Activated CD8-positive, alpha-beta memory T cell treated with anti-CD3 and anti-CD28 coated beads, Interleukin-2, amount 50 U/mL, for 1 hour (primary cell): Measurements from ENCODE around the gene ERAP2.
"Not testable (repeated sequence)": the region's sequence is repeated elsewhere in the genome, so short reads cannot be mapped to it uniquely, and the experiment has no call there.

ENCODE experiments used
- DNase-seq: peaks from one replicate; pipeline ENCODE4 v3.0.0-alpha.2; 2020; ENCODE audit errors: extremely low read depth

The ERAP2 gene

DNA sequence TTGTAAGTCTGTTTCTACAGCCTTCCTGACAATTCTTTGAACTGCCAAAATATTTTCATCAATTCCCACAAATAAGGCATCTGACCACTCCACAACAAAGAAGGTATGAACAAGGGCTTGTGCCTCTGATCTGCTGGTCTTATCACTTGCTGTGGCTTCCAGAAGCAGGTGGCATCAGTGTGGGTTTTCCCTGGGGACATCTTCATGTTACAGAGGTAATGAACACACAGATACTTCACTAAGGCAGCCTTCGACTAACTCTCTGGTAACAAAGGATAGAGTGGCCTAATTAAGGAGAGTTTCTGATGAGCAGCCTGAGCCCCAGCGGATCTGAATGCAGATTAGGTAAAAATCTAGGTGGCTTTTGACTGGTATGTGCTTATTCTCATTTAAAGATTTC is 15.2 kb upstream of the ERAP2 start:
- no peak for DNase-seq

DNA sequence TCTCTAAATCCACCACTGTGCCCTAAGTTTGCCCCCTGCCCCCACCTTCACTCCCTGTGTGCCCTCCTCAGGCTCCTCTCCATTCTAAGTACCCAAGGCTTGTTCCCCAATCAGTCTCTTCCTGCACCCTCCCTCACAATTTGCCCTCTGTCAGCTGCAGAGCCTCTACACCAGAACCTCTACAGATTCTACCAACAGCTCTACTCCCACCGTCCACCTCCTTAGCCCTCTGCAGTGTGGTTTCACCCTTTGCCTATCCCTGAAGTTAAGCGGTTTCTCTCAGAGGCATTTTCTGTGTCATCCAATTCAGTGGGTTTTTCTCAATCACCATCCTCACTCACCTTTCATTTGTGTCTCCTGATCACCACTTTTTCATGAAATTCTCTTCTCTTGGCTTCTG is 13.2 kb upstream of the ERAP2 start:
- no peak for DNase-seq

DNA sequence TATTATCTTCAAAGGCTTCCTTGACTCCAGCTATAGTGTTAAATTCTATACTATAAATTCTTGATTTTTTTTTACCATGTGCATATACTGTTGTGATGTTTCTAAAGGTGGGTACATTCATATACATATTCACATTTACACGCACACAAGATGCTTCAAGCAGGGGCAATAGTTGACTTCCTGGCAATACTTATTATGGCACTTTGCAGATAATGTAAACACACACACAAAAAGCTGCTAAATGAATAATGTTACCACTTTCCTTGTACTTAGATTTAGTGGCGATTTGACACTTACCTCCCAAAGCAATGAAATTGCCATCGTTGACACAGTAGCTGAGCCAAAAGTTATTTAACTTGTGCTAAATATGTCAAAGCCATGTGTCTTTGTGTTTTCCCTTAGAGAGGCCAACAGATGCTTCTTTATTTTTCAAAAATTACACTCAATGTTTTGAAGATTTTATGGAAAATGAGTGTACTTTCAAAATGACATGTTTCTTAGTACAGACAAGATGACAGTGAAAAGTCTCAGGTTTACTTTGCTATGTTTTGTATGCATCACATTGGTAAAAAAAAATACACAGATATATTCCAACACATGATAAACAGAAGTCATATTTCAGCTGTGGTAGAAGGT is 12.2 kb upstream of the ERAP2 start:
- DNase-seq: no peak

DNA sequence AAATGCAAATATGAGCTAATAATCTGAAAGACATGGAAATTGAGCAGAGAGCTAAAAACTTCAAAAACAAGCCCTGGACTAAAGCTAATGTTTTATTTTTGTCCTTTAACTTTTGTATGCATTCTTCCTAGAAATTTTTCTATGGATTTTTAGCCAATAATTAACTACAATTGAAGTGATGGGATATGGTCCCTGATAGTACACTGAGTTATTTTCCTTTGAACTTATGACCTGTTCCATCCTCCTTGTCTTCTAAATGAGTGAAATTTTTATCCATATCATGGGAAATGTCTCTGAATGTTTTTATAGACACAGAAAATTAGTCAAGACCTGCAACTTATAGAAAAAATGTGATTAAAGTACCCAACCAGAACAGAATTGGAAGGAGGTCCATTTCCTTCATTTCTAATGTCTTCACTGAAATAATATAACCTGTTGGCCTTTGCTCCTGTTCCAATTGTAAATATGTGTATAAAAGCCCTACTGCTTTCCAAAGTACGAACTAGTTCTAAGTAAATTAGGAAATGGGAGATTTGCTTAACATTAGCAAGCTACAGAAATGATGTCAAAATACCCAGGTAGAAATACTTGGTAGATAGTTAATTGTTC is 11.3 kb upstream of the ERAP2 start:
- DNase-seq: no peak

DNA sequence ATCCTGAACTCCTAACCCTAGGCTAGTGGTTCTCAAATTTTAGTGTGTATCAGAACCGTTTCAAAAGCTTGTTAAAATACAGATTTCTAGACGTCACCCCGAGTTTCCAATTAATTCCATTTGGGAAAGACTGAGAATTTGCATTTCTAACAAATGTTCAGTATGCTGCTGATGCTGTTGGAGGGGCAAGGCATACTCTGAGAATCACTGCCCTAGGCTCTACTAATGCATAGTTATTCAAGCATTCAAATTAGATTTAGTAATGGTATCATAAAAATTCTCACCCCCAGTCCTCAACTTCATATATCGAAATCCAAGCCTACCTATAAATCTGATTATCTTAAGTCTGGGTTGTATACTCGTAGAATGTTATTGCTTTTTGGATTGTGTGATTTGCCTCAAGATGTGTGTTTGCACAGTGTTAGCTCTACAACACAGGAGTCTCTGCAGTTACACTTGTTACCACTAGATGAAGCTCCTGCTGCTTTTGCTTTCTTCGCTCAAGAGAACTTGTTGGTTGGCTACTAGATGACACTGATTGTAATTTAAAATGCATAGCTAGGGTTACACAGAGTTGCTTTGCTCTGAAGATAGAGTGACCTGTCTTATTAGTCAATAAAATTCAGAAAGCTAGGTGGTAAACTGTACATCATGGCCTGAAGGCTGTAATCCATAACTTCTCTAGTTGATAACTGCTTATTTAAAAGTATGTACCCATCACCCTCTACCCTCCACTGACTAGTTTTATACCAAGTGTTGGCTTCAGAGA is 7.5 kb upstream of the ERAP2 start:
- DNase-seq: no peak

DNA sequence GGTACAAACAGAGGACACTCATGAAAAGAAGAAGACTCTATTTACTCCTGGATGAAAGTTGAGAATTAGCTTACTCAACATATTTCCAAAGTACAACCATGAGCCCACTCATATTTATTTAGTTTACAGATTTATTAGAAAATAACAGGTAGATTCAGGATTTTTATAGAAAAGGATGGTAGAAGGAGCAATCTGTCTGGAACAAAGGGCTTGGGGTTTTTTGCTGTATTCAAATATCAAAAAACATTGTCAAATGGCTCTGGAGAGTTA is 7.0 kb upstream of the ERAP2 start:
- no peak for DNase-seq

DNA sequence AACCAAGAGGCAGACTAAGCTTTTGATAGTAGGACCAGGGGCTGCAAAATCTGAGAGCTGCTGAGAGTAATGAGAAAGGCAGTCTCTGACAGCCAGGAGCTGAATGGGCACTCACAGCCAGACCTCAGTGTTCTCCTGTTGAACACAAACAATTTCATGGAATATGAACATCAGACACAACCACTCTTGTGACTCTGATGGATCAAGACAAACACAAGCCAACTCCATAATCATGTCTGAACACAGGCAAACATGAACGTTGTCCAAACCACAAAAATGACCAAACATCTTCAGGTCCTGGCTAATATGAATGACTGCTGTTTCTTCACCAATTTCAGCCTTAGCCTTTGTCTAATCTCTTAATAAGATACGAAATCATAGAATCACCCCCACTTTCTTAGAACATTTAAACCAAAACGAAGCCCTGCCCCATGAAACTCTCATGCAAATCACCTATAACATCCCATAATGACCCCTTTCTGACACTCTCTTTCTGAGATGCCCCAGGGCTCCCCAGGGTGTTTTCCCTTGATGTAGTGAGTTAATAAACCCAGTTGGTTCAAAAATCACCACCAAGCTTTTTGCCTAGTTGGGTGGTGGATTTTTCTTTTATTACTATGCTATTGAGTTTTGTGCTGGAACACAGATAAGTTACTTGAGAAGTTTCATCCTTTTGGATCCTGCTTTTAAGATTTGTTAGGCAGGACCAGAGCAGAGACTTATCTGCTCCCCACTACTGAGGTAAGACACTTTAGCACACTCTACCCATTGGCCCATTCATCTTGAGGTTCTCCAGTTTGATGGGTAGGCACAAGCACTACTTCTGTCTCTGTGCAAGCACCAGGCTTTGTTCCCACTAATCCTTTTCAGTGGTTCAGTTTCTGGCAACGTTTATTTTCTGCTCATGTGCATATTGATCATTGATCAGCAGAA is 5.9 kb upstream of the ERAP2 start:
- no peak for DNase-seq

DNA sequence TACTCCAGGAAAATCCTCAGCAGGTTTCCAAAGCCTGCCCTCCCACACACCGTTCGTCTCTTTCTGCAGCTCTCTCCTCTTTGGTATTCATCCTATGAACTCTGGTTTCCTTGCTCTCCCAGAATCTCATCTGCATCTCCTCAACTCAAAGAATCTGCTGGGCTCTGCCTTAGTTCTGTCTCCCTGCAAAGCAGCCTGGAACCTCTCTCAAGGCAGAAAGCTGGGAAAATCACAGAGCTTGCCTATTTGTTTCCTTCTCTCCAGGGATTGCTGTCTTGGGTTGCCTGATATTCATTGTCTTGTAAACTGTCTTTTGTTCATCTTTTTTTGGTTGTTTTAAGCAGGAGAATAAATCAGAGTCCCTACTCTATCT is 5.3 kb upstream of the ERAP2 start:
- DNase-seq: no peak

DNA sequence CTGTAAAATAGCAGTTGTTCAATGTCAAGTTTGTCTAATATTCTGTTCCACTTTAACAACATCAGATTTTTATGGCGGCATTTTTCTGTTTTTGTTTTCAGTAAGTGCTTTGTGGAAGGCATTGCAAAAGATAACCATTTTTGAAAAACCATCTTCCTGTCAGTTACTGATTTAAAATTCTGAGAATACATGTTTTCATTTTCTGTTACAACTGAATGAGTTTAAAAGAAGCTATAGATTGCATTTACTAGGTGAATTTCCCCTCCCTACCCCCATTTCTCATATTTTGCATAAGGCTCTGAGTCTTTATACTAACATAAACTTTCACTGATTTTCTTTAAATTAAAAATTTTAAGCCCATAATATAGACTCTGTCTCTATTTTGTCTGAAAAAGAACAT is 4.6 kb upstream of the ERAP2 start:
- no peak for DNase-seq

DNA sequence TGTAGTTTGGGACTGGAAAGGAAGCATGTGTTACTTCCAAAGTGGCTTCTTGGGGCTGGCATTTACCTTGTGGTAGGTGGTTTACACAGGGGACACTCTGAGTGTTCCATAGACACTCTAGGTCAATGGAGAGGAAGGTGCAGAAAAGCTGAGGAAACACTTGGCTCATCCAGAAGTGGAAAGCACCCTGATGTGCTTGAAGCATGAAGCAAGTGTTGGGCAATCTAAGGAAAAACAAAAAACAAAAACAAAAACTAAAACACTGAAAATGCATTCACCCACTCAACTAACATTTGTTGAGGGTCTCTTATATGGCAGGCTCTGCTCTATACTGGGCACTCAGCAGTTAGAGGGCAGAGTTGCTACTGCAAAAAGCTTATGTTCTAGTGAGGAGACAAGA is 2.9 kb upstream of the ERAP2 start:
- no peak for DNase-seq

DNA sequence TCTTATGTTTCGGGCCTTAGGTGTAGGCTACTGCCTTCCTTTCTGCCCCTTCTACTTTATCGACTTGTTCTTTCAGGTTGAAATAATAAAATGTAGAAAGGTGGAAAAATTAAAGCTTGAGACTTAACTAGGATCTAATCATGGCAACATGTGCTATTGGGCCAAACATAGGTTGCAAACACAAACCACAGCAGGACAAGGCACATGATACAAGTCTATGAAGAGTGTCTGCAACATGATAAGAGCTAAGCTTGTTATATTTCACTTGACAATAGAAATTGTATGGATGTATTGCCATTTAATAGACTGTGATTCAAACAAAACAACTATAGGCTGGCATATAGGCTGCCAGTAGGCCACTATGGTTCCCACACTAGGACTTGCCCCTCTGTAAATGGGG is 1.7 kb upstream of the ERAP2 start:
- no peak for DNase-seq

DNA sequence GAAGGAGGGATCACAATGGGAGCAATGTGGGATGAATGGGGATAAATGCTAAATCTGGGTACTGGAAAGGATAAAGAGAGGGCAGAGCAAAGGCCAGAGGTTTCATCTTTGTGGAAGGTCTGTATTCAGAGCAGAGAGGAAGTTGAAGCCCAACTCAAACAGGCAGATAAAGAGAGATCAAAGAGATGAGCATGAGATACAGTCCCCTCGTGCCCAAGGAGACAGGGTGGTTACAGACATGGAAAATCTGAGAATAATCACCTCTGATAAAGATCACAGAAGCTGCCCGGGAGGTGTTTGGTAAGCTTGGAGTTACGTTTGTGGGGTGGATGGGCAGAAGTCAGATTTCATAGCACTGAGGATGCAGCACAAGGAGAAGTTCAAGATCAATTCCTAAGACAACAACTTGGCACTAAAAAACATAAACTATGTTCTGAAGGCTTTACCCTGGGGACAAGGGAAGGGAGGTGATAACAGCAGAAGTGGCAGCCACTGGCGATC is 459 bp upstream of the ERAP2 start:
- peak; percentile 29 for DNase-seq

DNA sequence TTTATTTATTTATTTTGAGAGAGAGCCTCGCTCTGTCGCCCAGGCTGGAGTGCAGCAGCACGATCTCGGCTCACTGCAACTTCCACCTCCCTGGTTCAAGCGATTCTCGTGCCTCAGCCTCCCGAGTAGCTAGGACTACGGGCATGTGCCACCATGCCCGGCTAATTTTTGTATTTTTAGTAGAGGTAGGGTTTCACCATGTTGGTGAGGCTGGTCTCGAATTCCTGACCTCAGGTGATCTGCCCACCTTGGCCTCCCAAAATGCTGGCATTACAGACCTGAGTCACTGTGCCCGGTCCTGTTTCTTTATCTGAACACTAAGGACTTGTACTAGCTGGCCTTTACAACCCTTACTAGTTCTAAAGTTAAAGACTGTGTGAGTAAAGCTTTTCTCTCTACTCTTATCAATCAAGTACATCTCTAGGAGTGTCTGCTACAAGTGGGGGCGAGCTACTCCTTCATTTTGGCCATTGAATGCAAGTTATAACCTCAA is 723 bp downstream of the ERAP2 start:
- not testable (repeated sequence) for DNase-seq

DNA sequence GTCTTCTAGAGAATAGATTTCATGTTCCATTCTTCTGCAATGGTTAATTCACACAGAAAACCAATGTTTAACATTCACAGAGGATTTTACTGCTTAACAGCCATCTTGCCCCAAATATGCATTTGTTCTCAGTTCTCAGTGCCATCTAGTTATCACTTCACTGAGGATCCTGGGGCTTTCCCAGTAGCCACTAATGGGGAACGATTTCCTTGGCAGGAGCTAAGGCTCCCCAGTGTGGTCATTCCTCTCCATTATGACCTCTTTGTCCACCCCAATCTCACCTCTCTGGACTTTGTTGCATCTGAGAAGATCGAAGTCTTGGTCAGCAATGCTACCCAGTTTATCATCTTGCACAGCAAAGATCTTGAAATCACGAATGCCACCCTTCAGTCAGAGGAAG is 3.4 kb downstream of the ERAP2 start:
- no peak for DNase-seq

DNA sequence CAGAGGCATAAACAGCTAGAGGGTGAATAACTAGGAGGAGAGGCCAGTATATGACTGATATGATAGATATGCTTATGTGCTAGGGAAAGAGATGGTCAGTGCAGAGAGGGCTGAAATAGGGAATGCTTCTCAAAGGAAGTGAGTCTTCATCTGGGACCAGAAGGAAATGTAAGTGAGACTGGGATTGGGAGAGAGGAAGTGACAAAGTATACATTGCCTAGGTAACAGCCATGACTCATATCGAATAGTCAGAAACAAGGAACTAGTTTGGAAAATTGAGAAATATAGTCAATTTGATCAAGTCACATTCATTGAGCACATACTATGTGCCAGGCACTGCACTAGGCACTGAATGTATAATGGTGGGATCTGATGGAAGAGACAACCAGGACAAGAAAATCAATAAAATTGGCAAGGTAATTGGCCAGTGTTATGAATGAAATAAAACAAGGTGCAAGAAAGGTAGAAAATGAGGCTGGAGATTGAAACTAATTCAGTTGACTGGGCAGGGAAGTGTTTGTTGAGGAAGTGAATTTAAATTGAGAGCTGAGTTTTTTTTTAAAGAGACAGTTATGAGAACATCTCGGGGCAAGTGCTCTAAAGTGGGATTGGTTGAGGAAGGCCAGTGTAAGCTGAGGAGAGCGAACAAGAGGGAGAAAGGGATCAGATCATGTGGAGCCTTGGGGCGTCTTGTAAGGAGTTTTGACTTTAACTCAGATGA is 4.3 kb downstream of the ERAP2 start:
- DNase-seq: no peak

DNA sequence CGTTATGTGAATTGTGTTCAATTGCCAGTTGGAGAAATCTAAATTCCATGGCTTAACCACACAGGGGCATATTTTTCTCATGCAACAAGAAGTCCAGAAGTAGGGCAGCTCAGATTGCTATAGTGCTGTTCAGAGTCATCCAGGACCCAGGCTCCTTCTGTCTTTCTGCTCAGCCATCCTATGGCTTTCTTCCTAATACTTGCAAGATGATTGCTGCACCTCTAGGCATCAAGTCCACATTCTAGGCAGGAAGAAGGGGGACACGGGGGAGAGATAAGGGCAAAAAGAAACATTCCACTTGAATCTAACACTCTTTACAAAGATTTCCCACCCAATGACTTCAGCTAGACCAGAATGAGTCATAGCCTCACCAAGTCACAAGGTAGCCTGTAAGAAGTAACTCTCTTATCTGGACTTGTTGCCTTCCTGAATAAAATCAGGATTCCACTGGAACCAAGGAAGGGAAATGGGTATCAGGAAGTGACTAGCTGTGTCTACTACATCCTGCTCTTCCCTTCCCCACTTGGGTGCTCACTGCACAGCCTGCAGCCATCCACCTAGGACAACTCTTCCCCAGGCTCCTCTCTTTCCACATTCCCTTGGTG is 5.3 kb downstream of the ERAP2 start:
- no peak for DNase-seq

DNA sequence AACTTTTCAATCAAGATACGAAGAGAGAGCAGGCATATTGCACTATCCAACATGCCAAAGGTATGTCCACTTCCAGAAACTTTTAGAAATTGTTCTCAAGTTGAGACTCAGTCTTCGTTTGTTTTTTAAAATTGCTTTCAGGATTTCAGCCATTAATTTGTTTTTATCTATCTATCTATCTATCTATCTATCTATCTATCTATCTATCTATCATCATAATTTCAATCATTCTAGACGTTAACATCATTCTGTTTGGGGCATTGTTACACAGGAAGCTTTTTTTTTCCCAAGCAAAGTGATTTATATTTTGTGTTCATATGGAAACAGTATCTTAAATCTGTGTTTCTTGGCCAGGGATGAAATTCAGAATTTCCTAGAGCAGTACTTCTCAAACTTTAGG is 7.6 kb downstream of the ERAP2 start:
- no peak for DNase-seq

DNA sequence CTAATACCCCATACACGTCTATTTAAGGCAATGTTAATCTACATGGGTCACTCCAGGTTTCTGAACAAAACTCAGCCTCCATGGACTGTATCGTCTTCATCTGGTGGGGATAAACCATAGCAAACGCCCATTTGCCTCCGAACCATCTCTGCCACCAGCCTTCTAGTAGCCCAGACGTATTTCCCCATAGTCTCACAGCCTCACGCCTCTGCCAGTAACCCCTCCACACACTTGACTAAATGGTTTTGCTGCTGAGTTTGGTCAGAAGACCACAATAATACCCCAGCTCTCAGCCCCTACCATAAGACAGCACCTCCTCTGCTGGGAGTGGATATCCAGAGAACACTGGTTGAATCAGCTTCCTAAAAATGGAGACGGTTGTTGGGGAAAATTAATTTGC is 8.7 kb downstream of the ERAP2 start:
- no peak for DNase-seq

DNA sequence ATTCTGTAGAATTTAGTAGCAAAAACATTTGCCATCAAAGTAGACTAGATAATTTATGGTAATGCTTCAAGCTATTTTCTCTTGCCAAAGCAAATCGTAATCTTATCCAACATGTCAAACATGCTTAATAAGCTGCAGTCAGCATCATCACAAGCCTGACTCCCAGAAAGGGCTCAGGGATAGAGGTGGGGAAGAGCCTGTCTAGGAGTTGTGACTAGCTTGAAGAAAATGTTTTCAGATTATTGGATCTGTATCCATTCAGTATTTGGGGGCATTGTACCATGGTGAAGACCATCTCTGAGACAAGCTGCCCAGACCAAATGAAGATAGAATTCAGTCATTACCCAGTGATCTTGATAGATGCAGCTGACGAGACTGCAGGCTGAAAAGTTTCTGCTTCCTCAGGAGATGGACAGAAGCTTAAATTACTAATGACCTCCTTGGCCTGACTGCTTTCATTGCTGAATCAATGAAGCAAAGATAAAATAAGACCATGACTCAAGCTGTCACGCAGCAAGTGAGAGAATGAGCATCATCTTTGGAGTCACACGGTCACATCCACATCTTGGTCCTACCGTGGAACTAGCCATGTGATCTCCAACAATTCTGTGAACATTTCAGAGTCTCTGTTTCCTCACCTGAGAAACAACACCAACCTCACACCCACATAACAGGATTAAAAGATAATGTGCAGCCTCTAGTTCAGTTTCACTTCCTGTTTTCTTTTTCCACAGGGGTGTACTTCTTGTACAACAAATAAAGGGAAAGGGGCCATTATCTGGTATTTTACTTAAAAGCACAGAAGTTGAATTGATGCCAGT is 9.4 kb downstream of the ERAP2 start:
- DNase-seq: no peak

DNA sequence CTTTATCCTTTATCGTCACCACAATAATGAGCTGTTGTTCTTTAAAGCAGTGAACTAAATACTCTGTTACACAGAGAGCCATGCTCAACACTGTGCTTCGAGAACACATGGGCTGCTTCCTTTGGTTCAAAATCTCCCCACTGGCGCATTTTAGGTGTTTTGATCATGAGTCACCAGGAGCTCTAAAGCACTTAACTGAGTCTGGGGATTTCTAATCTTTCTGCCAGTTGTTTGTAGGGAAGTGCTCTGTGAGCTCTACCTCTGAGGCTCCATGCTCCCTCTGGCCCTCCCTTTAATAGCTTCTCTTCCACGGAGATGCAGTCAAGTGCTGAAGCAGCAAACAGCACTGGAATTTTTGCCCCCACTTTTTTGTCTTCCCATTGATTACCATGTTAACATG is 17.0 kb downstream of the ERAP2 start:
- DNase-seq: no peak
